ENCODE results near the gene SMIM20.

- TF ChIP-seq CTCF (IDR thresholded peaks at IDR 0.05) (no peak), POLR2A (IDR thresholded peaks at IDR 0.05) (no peak)
These were observed 24.2 kb upstream of the SMIM20 start for GRCh38 chr4:25889589-25890503.
